T-helper 2 cell treated with Interferon-gamma antibody and Interleukin-4, amounts not matched to agents 5 μg/mL and 100 μg/mL, for 36 hours (primary cell): Measurements from ENCODE around the gene PTGFRN.

Source experiments
- DNase-seq: peaks from one replicate; pipeline ENCODE4 v3.0.0; 2021; ENCODE audit warnings: low spot score
- H3K27ac Mint-ChIP-seq: one replicate; pipeline ENCODE4 v1.8.0; 2021; ENCODE audit warnings: mild to moderate bottlenecking, mixed read lengths
- H3K27me3 Mint-ChIP-seq: one replicate; pipeline ENCODE4 v1.8.0; 2021; ENCODE audit warnings: low read depth, mixed read lengths
- H3K36me3 Mint-ChIP-seq: one replicate; pipeline ENCODE4 v1.8.0; 2021; ENCODE audit warnings: low read depth, mixed read lengths
- H3K4me1 Mint-ChIP-seq: one replicate; pipeline ENCODE4 v1.8.0; 2021; ENCODE audit warnings: low read depth, mixed read lengths
- H3K4me3 Mint-ChIP-seq: one replicate; pipeline ENCODE4 v1.8.0; 2022; ENCODE audit warnings: mild to moderate bottlenecking, moderate library complexity, mixed read lengths
- H3K9me3 Mint-ChIP-seq: one replicate; pipeline ENCODE4 v1.8.0; 2021; ENCODE audit warnings: mixed read lengths

Gene PTGFRN

GRCh38 chr1:116949213-116949985, 39.7 kb downstream of the PTGFRN start:
- H3K27ac Mint-ChIP-seq = no peak overlapping the region
- no peak overlapping the region for H3K4me3 Mint-ChIP-seq
- H3K27me3 Mint-ChIP-seq = no peaks in the 10 kb centered on the region
- no peak for DNase-seq
- no peaks in the 10 kb centered on the region for H3K9me3 Mint-ChIP-seq
- H3K4me1 Mint-ChIP-seq = peaks cover 10% of the 10 kb centered on the region
- no peaks in the 10 kb centered on the region for H3K36me3 Mint-ChIP-seq

GRCh38 chr1:116950517-116951199, 40.9 kb downstream of the PTGFRN start:
- Mint-ChIP-seq H3K9me3 (no peaks in the 10 kb centered on the region), H3K27ac (no peak overlapping the region), H3K27me3 (no peaks in the 10 kb centered on the region), H3K4me3 (no peak overlapping the region), H3K4me1 (peaks cover 4% of the 10 kb centered on the region), H3K36me3 (no peaks in the 10 kb centered on the region)
- DNase-seq = no peak

- no peaks in the 10 kb centered on the region for H3K27me3 Mint-ChIP-seq
- H3K36me3 Mint-ChIP-seq = no peaks in the 10 kb centered on the region
- no peaks in the 10 kb centered on the region for H3K9me3 Mint-ChIP-seq
- H3K4me3 Mint-ChIP-seq = no peak overlapping the region
- no peaks in the 10 kb centered on the region for H3K4me1 Mint-ChIP-seq
- no peak for DNase-seq
- no peak overlapping the region for H3K27ac Mint-ChIP-seq
Measured at GRCh38 chr1:116951200-116951935, 41.7 kb downstream of the PTGFRN start.

GRCh38 chr1:116952738-116953275, 43.1 kb downstream of the PTGFRN start:
- DNase-seq = no peak
- Mint-ChIP-seq H3K4me1 (no peaks in the 10 kb centered on the region), H3K9me3 (no peaks in the 10 kb centered on the region), H3K36me3 (no peaks in the 10 kb centered on the region), H3K4me3 (no peak overlapping the region), H3K27me3 (no peaks in the 10 kb centered on the region), H3K27ac (no peak overlapping the region)

- Mint-ChIP-seq H3K27me3 (no peaks in the 10 kb centered on the region), H3K36me3 (no peaks in the 10 kb centered on the region), H3K27ac (no peak overlapping the region), H3K4me3 (no peak overlapping the region), H3K9me3 (no peaks in the 10 kb centered on the region), H3K4me1 (no peaks in the 10 kb centered on the region)
- no peak for DNase-seq
Measured at GRCh38 chr1:116954440-116954839, 44.7 kb downstream of the PTGFRN start.

GRCh38 chr1:116956378-116956777, 46.7 kb downstream of the PTGFRN start:
- no peak for DNase-seq
- no peaks in the 10 kb centered on the region for H3K9me3 Mint-ChIP-seq
- H3K4me1 Mint-ChIP-seq = no peaks in the 10 kb centered on the region
- H3K36me3 Mint-ChIP-seq = no peaks in the 10 kb centered on the region
- H3K4me3 Mint-ChIP-seq = no peak overlapping the region
- no peak overlapping the region for H3K27ac Mint-ChIP-seq
- no peaks in the 10 kb centered on the region for H3K27me3 Mint-ChIP-seq

GRCh38 chr1:116957646-116958045, 47.9 kb downstream of the PTGFRN start:
- no peaks in the 10 kb centered on the region for H3K4me1 Mint-ChIP-seq
- H3K4me3 Mint-ChIP-seq = no peak overlapping the region
- DNase-seq = no peak
- no peaks in the 10 kb centered on the region for H3K27me3 Mint-ChIP-seq
- no peaks in the 10 kb centered on the region for H3K9me3 Mint-ChIP-seq
- no peak overlapping the region for H3K27ac Mint-ChIP-seq
- no peaks in the 10 kb centered on the region for H3K36me3 Mint-ChIP-seq

GRCh38 chr1:116958110-116958509, 48.4 kb downstream of the PTGFRN start:
- Mint-ChIP-seq H3K27me3 (no peaks in the 10 kb centered on the region), H3K9me3 (no peaks in the 10 kb centered on the region), H3K27ac (no peak overlapping the region), H3K36me3 (no peaks in the 10 kb centered on the region), H3K4me3 (no peak overlapping the region), H3K4me1 (no peaks in the 10 kb centered on the region)
- DNase-seq = no peak

GRCh38 chr1:116958977-116959376, 49.3 kb downstream of the PTGFRN start:
- no peaks in the 10 kb centered on the region for H3K4me1 Mint-ChIP-seq
- H3K27me3 Mint-ChIP-seq = no peaks in the 10 kb centered on the region
- no peak overlapping the region for H3K27ac Mint-ChIP-seq
- no peak for DNase-seq
- H3K9me3 Mint-ChIP-seq = no peaks in the 10 kb centered on the region
- H3K36me3 Mint-ChIP-seq = no peaks in the 10 kb centered on the region
- H3K4me3 Mint-ChIP-seq = no peak overlapping the region

- Mint-ChIP-seq H3K27me3 (no peaks in the 10 kb centered on the region), H3K9me3 (no peaks in the 10 kb centered on the region), H3K4me3 (no peak overlapping the region), H3K4me1 (no peaks in the 10 kb centered on the region), H3K27ac (no peak overlapping the region), H3K36me3 (no peaks in the 10 kb centered on the region)
- DNase-seq = no peak
Measured at GRCh38 chr1:116961606-116962005, 51.9 kb downstream of the PTGFRN start.

GRCh38 chr1:116962987-116963639, 53.4 kb downstream of the PTGFRN start:
- no peak overlapping the region for H3K4me3 Mint-ChIP-seq
- no peak overlapping the region for H3K27ac Mint-ChIP-seq
- H3K9me3 Mint-ChIP-seq = no peaks in the 10 kb centered on the region
- H3K27me3 Mint-ChIP-seq = no peaks in the 10 kb centered on the region
- H3K36me3 Mint-ChIP-seq = no peaks in the 10 kb centered on the region
- DNase-seq = no peak
- no peaks in the 10 kb centered on the region for H3K4me1 Mint-ChIP-seq

GRCh38 chr1:116966791-116967190, 57.1 kb downstream of the PTGFRN start:
- H3K27me3 Mint-ChIP-seq = no peaks in the 10 kb centered on the region
- H3K9me3 Mint-ChIP-seq = no peaks in the 10 kb centered on the region
- no peak overlapping the region for H3K4me3 Mint-ChIP-seq
- no peak for DNase-seq
- H3K27ac Mint-ChIP-seq = no peak overlapping the region
- no peaks in the 10 kb centered on the region for H3K4me1 Mint-ChIP-seq
- peaks cover 2% of the 10 kb centered on the region for H3K36me3 Mint-ChIP-seq

GRCh38 chr1:116968724-116969123, 59.0 kb downstream of the PTGFRN start:
- Mint-ChIP-seq H3K9me3 (no peaks in the 10 kb centered on the region), H3K4me3 (no peak overlapping the region), H3K27me3 (no peaks in the 10 kb centered on the region), H3K4me1 (no peaks in the 10 kb centered on the region), H3K27ac (no peak overlapping the region), H3K36me3 (peaks cover 2% of the 10 kb centered on the region)
- no peak for DNase-seq
